CD4-positive, alpha-beta T cell treated with Interleukin-15 for 1 hour (primary cell): ENCODE measurements around the gene C3orf52.
A peak's percentile ranks its signal among the peaks of the same experiment; 100 is the strongest.

Experiments used
- DNase-seq: peaks from one replicate; pipeline ENCODE4 v3.0.0-alpha.2; 2020

The C3orf52 gene

GRCh38 chr3:112119962-112120836 is 34.0 kb downstream of the C3orf52 start:
- no peak for DNase-seq

- DNase-seq = no peak
Measured at GRCh38 chr3:112121577-112122547, 35.7 kb downstream of the C3orf52 start.

GRCh38 chr3:112122870-112123269 is 36.7 kb downstream of the C3orf52 start:
- no peak for DNase-seq

GRCh38 chr3:112123548-112123947 is 37.4 kb downstream of the C3orf52 start:
- DNase-seq = no peak

GRCh38 chr3:112124907-112125607 is 38.9 kb downstream of the C3orf52 start:
- DNase-seq = no peak

GRCh38 chr3:112126511-112126911 is 40.3 kb downstream of the C3orf52 start:
- no peak for DNase-seq

GRCh38 chr3:112127522-112128494 is 41.6 kb downstream of the C3orf52 start:
- DNase-seq = no peak

- peak; percentile 83 for DNase-seq
Measured at GRCh38 chr3:112128843-112129727, 42.9 kb downstream of the C3orf52 start.

GRCh38 chr3:112129925-112130637 is 43.9 kb downstream of the C3orf52 start:
- DNase-seq = no peak

GRCh38 chr3:112130638-112130993 is 44.4 kb downstream of the C3orf52 start:
- DNase-seq = no peak

- DNase-seq = no peak
Measured at GRCh38 chr3:112131111-112131510, 44.9 kb downstream of the C3orf52 start.

- DNase-seq = no peak
Measured at GRCh38 chr3:112132088-112132487, 45.9 kb downstream of the C3orf52 start.

GRCh38 chr3:112132554-112132953 is 46.4 kb downstream of the C3orf52 start:
- no peak for DNase-seq

GRCh38 chr3:112132975-112133448 is 46.8 kb downstream of the C3orf52 start, which contains the start of gene GCSAM:
TSS of gene GCSAM (minus strand) at chr3:112133248. CDS start at chr3:112133120, 128 bp downstream.
- peak; percentile 89 for DNase-seq

GRCh38 chr3:112133626-112134334 is 47.6 kb downstream of the C3orf52 start:
- DNase-seq = no peak

- peak; percentile 39 for DNase-seq
Measured at GRCh38 chr3:112134335-112135124, 48.3 kb downstream of the C3orf52 start.

GRCh38 chr3:112136046-112136445 is 49.9 kb downstream of the C3orf52 start:
- DNase-seq = no peak
